Endothelial cell of umbilical vein (primary cell): Measurements from ENCODE around the gene SEC11A. TPM values are rescaled to one million over a fixed set of nuclear protein-coding genes. Genes with fewer than 3 reads are reported as not detected.

Experiments used
- BruUV-seq: library from RNA; stranded (reverse); fragments of 400-500 nt; replicated peaks from 2 replicates; lab custom pipeline; 2021; lab: Mats Ljungman, UMichigan
- CTCF ChIA-PET: fragments of 300-600, 350-600 bp; sonication (Branson Sonifier 250); formaldehyde crosslinking; loops from one replicate; lab custom pipeline; 2021; ENCODE audit warnings: antibody characterized with exemption, inconsistent platforms; lab: Charles Lee
- POLR2A ChIA-PET: fragments of 300-600, 350-600 bp; sonication (Branson Sonifier 250); formaldehyde crosslinking; loops from one replicate; lab custom pipeline; 2021; ENCODE audit warnings: antibody characterized with exemption, inconsistent platforms; lab: Charles Lee
- DNase-seq: peaks from one replicate; pipeline ENCODE4 v3.0.0-alpha.2; 2011; ENCODE audit warnings: low read depth, low spot score
- FAIRE-seq: peaks from 2 replicates; lab custom pipeline; 2011; peaks lifted over from hg19 to GRCh38; lab: Jason Lieb, UNC
- H2AFZ ChIP-seq: 2 replicates; pipeline ENCODE4 v1.6.0; 2012; ENCODE audit warnings: low read depth, low read length, control low read depth, inconsistent platforms
- H3K27ac ChIP-seq: 2 replicates; pipeline ENCODE4 v1.5.1; 2011; ENCODE audit warnings: low read depth, mild to moderate bottlenecking, control low read depth, low read length, moderate library complexity; ENCODE audit not compliant: insufficient read depth
- H3K27me3 ChIP-seq, 2 experiments: 2 replicates each; pipeline versions ENCODE4 v1.6.0 to v1.6.1; 2011; ENCODE audit warnings: low read length in 2 of 2, mixed read lengths in 1 of 2; ENCODE audit not compliant: control insufficient read depth in 2 of 2, insufficient read depth in 2 of 2
- H3K36me3 ChIP-seq, 2 experiments: 2 replicates in 1 of 2; 3 replicates in 1 of 2; pipeline ENCODE4 v1.5.1; 2011; ENCODE audit warnings: low read length in 2 of 2, mild to moderate bottlenecking in 1 of 2, moderate library complexity in 1 of 2; ENCODE audit not compliant: control insufficient read depth in 2 of 2, insufficient read depth in 2 of 2; ENCODE audit errors: extremely low read depth in 1 of 2
- H3K4me1 ChIP-seq: 3 replicates; pipeline ENCODE4 v1.5.1; 2011; ENCODE audit warnings: mild to moderate bottlenecking, low read length; ENCODE audit not compliant: control insufficient read depth, insufficient read depth; ENCODE audit errors: extremely low read depth
- H3K4me2 ChIP-seq: 2 replicates; pipeline ENCODE4 v1.6.1; 2011; ENCODE audit warnings: low read length, control low read depth, mixed read lengths; ENCODE audit not compliant: insufficient read depth
- H3K4me3 ChIP-seq, 3 experiments: fragments of 200-600 bp in 1 of 3; sonication (generic), shearing (Covaris generic) in 1 of 3; replicated peaks in 1 of 3; 2 replicates each; pipeline ENCODE4 v1.5.1; 2011 to 2016; ENCODE audit warnings: control low read depth in 3 of 3, low read length in 3 of 3, mild to moderate bottlenecking in 2 of 3, inconsistent platforms in 1 of 3, low read depth in 1 of 3, moderate library complexity in 1 of 3; ENCODE audit not compliant: insufficient read depth in 1 of 3
- H3K79me2 ChIP-seq: 2 replicates; pipeline ENCODE4 v1.6.0; 2012; ENCODE audit warnings: low read length, inconsistent platforms; ENCODE audit not compliant: control insufficient read depth, insufficient read depth
- H3K9ac ChIP-seq: replicated peaks from 2 replicates; pipeline ENCODE3; 2011; ENCODE audit warnings: low read length, control low read depth; ENCODE audit not compliant: insufficient read depth; ENCODE audit errors: extremely low read depth
- H3K9me1 ChIP-seq: replicated peaks from 3 replicates; pipeline ENCODE4 v1.6.0; 2011; ENCODE audit warnings: mild to moderate bottlenecking, low read length; ENCODE audit not compliant: control insufficient read depth, insufficient read depth; ENCODE audit errors: extremely low read depth
- H3K9me3 ChIP-seq: replicated peaks from 2 replicates; pipeline ENCODE4 v1.5.1; 2012; ENCODE audit warnings: low read length, inconsistent platforms; ENCODE audit not compliant: control insufficient read depth, insufficient read depth
- H4K20me1 ChIP-seq: replicated peaks from 2 replicates; pipeline ENCODE3; 2011; ENCODE audit warnings: mild to moderate bottlenecking, low read length; ENCODE audit not compliant: control insufficient read depth, insufficient read depth; ENCODE audit errors: extremely low read depth
- CTCF ChIP-seq, 2 donors: IDR thresholded peaks; 1 replicate in 1 of 2; 2 replicates in 1 of 2; pipeline ENCODE4 v1.5.1; 2011; ENCODE audit warnings: low read length in 2 of 2, mild to moderate bottlenecking in 2 of 2, moderate library complexity in 2 of 2, control low read depth in 1 of 2, inconsistent platforms in 1 of 2, low read depth in 1 of 2; ENCODE audit not compliant: insufficient read depth in 1 of 2; ENCODE audit errors: extremely low read depth in 1 of 2
- EZH2 ChIP-seq: IDR thresholded peaks from 2 replicates; pipeline ENCODE4 v1.6.1; 2012; ENCODE audit warnings: borderline replicate concordance, low read depth, mild to moderate bottlenecking, moderate library complexity, low read length, inconsistent platforms; ENCODE audit not compliant: severe bottlenecking
- FOS ChIP-seq: IDR thresholded peaks from 2 replicates; pipeline ENCODE4 v1.6.1; 2011; ENCODE audit warnings: mild to moderate bottlenecking, low read length, moderate library complexity, borderline replicate concordance; ENCODE audit not compliant: insufficient read depth
- GATA2 ChIP-seq: IDR thresholded peaks from 2 replicates; pipeline ENCODE4 v1.7.0; 2011; ENCODE audit warnings: low read depth, mild to moderate bottlenecking, moderate library complexity, mixed read lengths, low read length; ENCODE audit not compliant: insufficient read length, insufficient read depth
- JUN ChIP-seq: IDR thresholded peaks from 2 replicates; pipeline ENCODE4 v1.6.1; 2011; ENCODE audit warnings: borderline replicate concordance, low read depth; ENCODE audit not compliant: insufficient read length, insufficient read depth
- MYC ChIP-seq: IDR thresholded peaks from one replicate; pipeline ENCODE4 v1.6.1; 2011; ENCODE audit warnings: mild to moderate bottlenecking, low read depth, low read length
- POLR2A ChIP-seq: IDR thresholded peaks from 2 replicates; pipeline ENCODE4 v1.6.1; 2012; ENCODE audit warnings: low read depth, mild to moderate bottlenecking, control low read depth, low read length
- POLR2AphosphoS5 ChIP-seq: IDR thresholded peaks from 2 replicates; pipeline ENCODE4 v1.6.1; 2012; ENCODE audit warnings: low read depth, mild to moderate bottlenecking, control low read depth, low read length, moderate library complexity; ENCODE audit not compliant: insufficient read depth
- dilution Hi-C: fragments of 300-500 bp; cut with MboI; formaldehyde crosslinking; loops from one replicate; pipeline ENCODE4 v1.15.0; 2019; ENCODE audit warnings: low sequenced_read_pairs; ENCODE audit not compliant: extremely low pct_ligation_motif_present
- intact Hi-C: fragments of 100-400 bp; cut with micrococcal nuclease; formaldehyde crosslinking; loops from one replicate; pipeline ENCODE4 v1.10.0; 2022
- polyA plus RNA-seq, 4 experiments: library from polyadenylated mRNA; depleted of rRNA in 3 of 4; stranded (reverse) in 3 of 4; unstranded in 1 of 4; fragments of >200 nt; gene quantifications; 2 replicates each; pipeline versions ENCODE4 v1.2.1 to v1.2.3, GENCODE V29; 2011 to 2012; ENCODE audit warnings: missing spikeins in 1 of 4
- total RNA-seq: library from RNA; stranded (reverse); gene quantifications from 2 replicates; pipeline ENCODE4 v1.2.3, GENCODE V29; 2021
- TF ChIP-seq, protein P1 (sequence below): IDR thresholded peaks from 2 replicates; pipeline ENCODE4 v1.6.1; 2011; ENCODE audit not compliant: insufficient read depth, insufficient read length

The SEC11A gene
- total and polyA plus RNA-seq, 2 donors (not counting 3 experiments of a cell fraction or from before 2014, with no cell fraction given) = 189 to 204 TPM

GRCh38 chr15:84658080-84658787, 57.7 kb downstream of the SEC11A start, which contains the start of gene NMB:
NMB (minus strand) TSS chr15:84658199; CDS start chr15:84658152, 47 bp downstream.
- TF ChIP-seq FOS (no peak), POLR2A (no peak), GATA2 (no peak), CTCF (IDR thresholded peaks at IDR 0.05; ENCODE audit: extremely low read depth in 1 of 2, insufficient read depth in 1 of 2, low read depth in 1 of 2, low read length in 2 of 2) (peak; percentile 41 to 56), MYC (no peak), JUN (no peak), EZH2 (no peak), POLR2AphosphoS5 (peak; percentile 39)
- TF ChIP-seq, protein P1, sequence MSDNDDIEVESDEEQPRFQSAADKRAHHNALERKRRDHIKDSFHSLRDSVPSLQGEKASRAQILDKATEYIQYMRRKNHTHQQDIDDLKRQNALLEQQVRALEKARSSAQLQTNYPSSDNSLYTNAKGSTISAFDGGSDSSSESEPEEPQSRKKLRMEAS = peak; percentile 3
- Histone ChIP-seq H3K4me1 (peaks cover 23% of the 10 kb centered on the region), H3K9me3 (no peaks in the 10 kb centered on the region), H3K4me2 (peak within 1 kb of the TSS; percentile 75), H3K36me3 (no peaks in the 10 kb centered on the region), H3K9me1 (no peaks in the 10 kb centered on the region), H3K27ac (peak within 1 kb of the TSS; percentile 49), H2AFZ (peak within 1 kb of the TSS; percentile 76), H3K9ac (peak within 1 kb of the TSS; percentile 78), H4K20me1 (no peaks in the 10 kb centered on the region), H3K4me3 (peak within 1 kb of the TSS; percentile 36 to 50 (median 47)), H3K79me2 (peaks cover 6% of the 10 kb centered on the region), H3K27me3 (no peaks in the 10 kb centered on the region)
- ChIA-PET POLR2A (no interaction called here), CTCF (interaction anchor here (0.6 to 2.0 kb wide), 15 partner anchors 9 to 331 kb away, joined by 3 to 12 read pairs (median 4); no protein-coding TSS in a partner anchor)
- FAIRE-seq (peak; percentile 74), DNase-seq (peak; percentile 75)
- dilution Hi-C loops (no loop called here), intact Hi-C loops (loop anchor here (1.0 kb wide), 4 partner anchors 58 to 270 kb away; partner anchors contain the start of genes SEC11A and ZNF592)
- no TSS peak for BruUV-seq
